CD1c-positive myeloid dendritic cell (primary cell): Measurements from ENCODE around the gene ATP8A2.
"Not testable (repeated sequence)": the region's sequence is repeated elsewhere in the genome, so short reads cannot be mapped to it uniquely, and the experiment has no call there.

ENCODE experiments used
- DNase-seq: peaks from one replicate; pipeline ENCODE4 v3.0.0-alpha.2; 2016; ENCODE audit errors: extremely low spot score

ATP8A2 gene

DNA sequence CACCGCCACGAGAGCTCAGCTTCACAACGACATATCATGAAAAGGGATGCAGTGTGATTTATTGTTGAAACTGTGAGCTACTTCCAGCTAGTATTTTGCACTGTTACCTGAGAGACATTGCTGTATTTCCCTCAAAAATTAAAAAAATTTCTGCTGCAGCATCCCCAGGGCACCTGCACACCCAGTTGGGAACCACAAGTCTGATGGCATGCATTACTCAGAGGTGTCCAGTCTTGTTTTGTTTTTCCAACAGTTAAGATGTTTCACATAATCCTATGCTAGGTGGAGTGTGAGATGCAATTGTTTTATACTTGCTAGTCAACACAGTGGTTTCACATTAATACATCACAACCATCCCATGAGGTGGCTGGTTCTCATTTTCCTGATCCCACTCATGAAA, 394.8 kb downstream of the ATP8A2 start:
- DNase-seq, result no peak

GRCh38 chr13:25766991-25767390, 395.2 kb downstream of the ATP8A2 start:
- DNase-seq, result no peak

DNA sequence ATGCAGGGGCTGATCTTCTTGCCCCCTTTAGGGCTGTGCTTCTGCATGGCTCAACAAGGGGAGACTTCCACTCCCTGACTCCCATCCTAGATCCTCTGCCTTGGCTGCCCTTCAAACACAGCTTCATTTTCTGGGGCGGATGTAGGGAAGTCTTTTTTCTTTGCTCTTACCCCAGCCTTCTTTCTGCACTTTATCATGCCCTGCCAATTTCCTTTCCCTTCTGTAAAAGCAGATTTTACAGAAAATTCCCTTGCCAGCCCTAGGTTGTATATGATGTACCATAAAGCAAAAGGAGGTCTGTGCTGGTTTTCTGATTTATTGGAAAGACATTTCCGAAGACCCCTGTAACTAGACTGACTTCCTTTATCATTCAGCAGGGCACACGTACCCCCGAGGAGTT, 396.6 kb downstream of the ATP8A2 start:
- no peak for DNase-seq

DNA sequence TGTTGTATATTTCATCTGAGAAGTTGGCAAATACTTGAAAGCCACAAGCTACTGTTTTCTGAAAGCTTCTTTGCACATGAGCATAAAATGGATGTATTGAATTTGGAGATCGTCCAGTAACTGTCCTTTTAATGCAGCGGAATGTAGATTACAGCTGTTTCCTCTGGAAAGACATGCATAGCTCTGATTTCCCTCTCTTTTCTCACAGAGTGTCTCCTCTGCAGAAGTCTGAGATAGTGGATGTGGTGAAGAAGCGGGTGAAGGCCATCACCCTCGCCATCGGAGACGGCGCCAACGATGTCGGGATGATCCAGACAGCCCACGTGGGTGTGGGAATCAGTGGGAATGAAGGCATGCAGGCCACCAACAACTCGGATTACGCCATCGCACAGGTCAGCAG, 397.1 kb downstream of the ATP8A2 start:
- no peak for DNase-seq

- no peak for DNase-seq
Observed at GRCh38 chr13:25770601-25771000, 398.8 kb downstream of the ATP8A2 start.

DNA sequence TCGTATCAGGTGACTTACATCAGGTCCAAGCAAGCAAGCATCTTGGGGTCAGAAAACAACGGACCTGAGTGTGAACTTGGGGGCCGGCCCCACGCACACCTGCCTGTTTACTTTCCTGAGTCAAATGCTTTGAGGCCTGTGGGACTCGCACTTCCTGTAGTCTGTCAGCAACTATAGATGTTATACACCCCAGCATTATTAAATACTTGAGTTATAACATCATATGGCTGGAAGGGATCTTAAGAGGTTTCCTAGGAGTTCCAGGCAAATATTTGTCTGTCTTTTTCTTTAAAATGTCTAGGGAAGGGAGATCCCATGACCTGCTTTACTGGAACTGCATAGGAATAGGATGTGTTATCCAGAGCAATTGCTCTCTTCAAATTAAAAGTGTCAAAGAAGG, 399.4 kb downstream of the ATP8A2 start:
- no peak for DNase-seq

- no peak for DNase-seq
Observed at GRCh38 chr13:25771641-25772478, 400.1 kb downstream of the ATP8A2 start.

- DNase-seq, result not testable (repeated sequence)
Observed at GRCh38 chr13:25772534-25772933, 400.8 kb downstream of the ATP8A2 start.

- not testable (repeated sequence) for DNase-seq
Observed at GRCh38 chr13:25774056-25774455, 402.3 kb downstream of the ATP8A2 start.

- no peak for DNase-seq
Observed at GRCh38 chr13:25775275-25775674, 403.5 kb downstream of the ATP8A2 start.

- DNase-seq, result no peak
Observed at GRCh38 chr13:25775986-25776385, 404.2 kb downstream of the ATP8A2 start.

GRCh38 chr13:25776722-25777121, 404.9 kb downstream of the ATP8A2 start:
- no peak for DNase-seq

GRCh38 chr13:25777509-25777908, 405.7 kb downstream of the ATP8A2 start:
- no peak for DNase-seq

GRCh38 chr13:25778365-25778764, 406.6 kb downstream of the ATP8A2 start:
- no peak for DNase-seq

GRCh38 chr13:25778808-25779305, 407.1 kb downstream of the ATP8A2 start:
- DNase-seq, result no peak

DNA sequence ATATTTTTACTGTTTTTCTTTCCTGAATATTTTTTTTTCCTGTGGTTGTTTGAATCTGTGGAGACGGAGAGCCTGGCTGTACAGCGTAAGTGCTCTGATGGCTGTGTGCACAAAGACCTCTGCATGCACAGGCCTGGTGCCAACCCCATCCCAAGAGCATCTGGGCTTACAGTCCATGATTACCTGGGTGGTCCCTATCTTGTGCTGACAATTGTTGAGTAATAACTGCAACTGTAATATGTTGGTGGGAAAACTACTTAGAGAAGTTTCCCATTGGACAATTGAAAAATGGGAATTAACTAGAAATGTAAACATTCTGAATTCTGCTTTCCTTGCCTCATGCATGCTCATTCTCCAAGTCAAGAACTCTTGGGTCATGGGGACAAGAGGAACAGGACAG, 411.3 kb downstream of the ATP8A2 start:
- DNase-seq, result no peak

DNA sequence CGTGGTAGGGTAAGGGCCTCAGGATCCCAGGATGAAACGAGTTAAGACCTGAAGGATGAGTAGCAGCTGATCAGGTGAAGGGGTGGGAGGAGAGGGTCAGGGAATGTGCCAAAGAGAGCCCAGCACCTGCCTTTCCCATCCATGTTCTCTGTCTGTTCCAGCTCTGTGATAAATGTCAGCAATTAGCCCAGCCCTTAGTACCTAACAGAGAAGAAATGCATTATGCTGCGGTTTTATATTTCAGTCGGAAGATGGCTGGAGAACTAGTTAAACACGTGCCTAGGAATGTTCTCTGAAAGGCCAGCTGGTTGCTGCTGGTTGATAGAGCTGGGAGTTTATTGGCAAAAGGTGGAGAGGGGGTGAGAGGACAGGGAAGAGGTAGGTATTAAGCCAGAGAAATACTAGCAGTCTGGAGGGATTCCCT, 411.8 kb downstream of the ATP8A2 start:
- DNase-seq, result no peak

DNA sequence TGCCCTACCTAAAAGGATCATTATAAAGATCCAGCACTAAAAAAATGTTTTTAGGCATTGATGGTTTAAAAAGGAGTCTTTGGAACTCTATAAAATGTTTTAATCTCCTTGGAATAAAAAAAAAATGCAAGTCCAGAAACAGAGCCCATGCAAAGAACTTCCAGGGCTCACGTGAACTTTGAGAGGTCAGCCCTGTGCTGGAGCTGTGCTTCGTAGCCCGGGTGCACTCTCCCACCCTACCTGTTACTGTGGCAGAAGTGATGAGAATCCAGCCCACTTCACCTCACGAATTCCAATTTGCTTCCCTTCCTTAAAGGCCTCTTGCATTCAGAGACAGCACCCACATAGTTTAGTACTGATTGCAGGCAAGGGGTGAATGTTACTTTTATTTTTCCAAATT, 412.3 kb downstream of the ATP8A2 start:
- DNase-seq, result no peak

GRCh38 chr13:25790137-25790536, 418.4 kb downstream of the ATP8A2 start:
- not testable (repeated sequence) for DNase-seq

DNA sequence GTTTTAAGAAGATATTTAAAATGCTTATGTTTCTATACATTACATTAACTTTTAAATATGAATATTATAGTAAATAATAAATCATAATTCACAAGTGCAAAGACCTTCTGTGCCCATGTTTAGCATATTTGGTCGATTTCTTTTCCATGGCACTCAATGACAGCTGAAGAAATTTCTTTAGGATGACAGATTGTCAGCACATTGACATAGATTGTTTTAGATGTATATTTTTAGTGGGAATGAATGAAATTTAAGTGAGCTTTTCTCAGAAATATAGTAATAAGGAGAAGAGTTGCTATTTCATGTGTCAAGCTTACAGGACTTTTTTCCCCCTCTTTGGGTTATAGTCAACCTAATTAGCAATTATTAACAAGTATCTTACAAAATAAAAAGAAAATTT, 423.5 kb downstream of the ATP8A2 start:
- DNase-seq, result no peak

- DNase-seq, result no peak
Observed at GRCh38 chr13:25796474-25796873, 424.7 kb downstream of the ATP8A2 start.

DNA sequence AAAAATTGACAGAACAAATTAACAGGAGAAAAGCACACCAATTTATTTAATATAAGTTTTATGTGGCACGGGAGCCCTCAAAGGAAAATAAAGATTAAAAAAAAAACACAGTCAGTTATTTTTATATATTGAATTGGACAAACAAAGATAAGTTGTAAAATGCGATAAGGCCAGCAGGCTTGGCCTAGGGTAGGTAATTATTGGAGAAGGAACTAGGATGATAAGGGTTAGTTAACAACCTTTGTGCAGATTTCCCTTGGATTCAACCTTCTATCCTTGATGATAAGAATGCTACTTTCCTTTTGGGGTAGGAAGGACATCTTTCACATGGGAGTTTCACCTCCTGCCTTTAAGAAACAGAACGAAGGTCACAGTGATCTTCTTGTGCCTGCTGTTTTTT, 427.2 kb downstream of the ATP8A2 start:
- no peak for DNase-seq

DNA sequence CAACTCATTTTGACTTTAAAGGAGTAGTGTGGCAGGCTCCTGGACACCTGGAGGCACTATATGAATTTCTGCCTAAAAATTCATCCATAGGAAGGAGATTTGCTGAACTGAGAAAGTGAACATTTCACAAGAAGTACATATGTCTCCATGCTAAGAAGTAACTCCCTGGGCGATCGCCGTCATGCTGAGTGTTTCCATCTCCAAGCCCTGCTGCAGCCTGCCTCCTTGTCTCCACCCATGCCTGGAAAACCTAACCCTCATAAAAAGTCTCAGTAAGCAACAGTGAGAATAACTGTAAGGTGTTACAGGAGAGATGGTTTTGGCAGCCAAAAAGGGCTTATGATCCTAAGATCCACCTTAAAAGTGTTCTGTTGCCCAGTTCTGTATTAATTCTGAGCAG, 428.7 kb downstream of the ATP8A2 start:
- no peak for DNase-seq

- DNase-seq, result peak; percentile 3
Observed at GRCh38 chr13:25802579-25802978, 430.8 kb downstream of the ATP8A2 start.
